Measurements from ENCODE around the gene HNRNPLL. TPM values are rescaled to one million over a fixed set of nuclear protein-coding genes. Genes with fewer than 3 reads are reported as not detected.

HNRNPLL gene
- total and polyA plus RNA-seq, 2 of the 13 experiments (the other 11 are each of a cell fraction or from before 2014, with no cell fraction given), result 49.4 to 103 TPM

- TF ChIP-seq THAP11 (CRISPR knock-in tag; IDR thresholded peaks at IDR 0.05) (peak; percentile 70), AHR (CRISPR knock-in tag; IDR thresholded peaks at IDR 0.05) (no peak), ZNF761 (CRISPR knock-in tag; conservative IDR thresholded peaks at IDR 0.05) (no peak), ATF3 (CRISPR knock-in tag; IDR thresholded peaks at IDR 0.05) (no peak), ZBTB37 (CRISPR knock-in tag; IDR thresholded peaks at IDR 0.05) (no peak), PREB (CRISPR knock-in tag; IDR thresholded peaks at IDR 0.05) (no peak), REL (CRISPR knock-in tag; conservative IDR thresholded peaks at IDR 0.05) (no peak), SNRNP70 (IDR thresholded peaks at IDR 0.05; ENCODE audit: low read depth, low read length) (no peak), ZNF468 (CRISPR knock-in tag; IDR thresholded peaks at IDR 0.05) (no peak), TFDP2 (CRISPR knock-in tag; IDR thresholded peaks at IDR 0.05) (no peak), KLF16 (CRISPR knock-in tag; IDR thresholded peaks at IDR 0.05) (peak in 1 of 2 experiments; percentile 55; a peak in 1 of 4 replicates), NCOA2 (CRISPR knock-in tag; IDR thresholded peaks at IDR 0.05) (peak; percentile 92), NRL (CRISPR knock-in tag; IDR thresholded peaks at IDR 0.05; ENCODE audit: borderline replicate concordance) (no peak), RAD51 (IDR thresholded peaks at IDR 0.05; ENCODE audit: borderline replicate concordance) (no peak), ATM (IDR thresholded peaks at IDR 0.05; ENCODE audit: borderline replicate concordance) (no peak), MED13 (CRISPR knock-in tag; IDR thresholded peaks at IDR 0.05) (no peak), E2F5 (CRISPR knock-in tag; conservative IDR thresholded peaks at IDR 0.05) (no peak), ZNF782 (CRISPR knock-in tag; IDR thresholded peaks at IDR 0.05; ENCODE audit: borderline replicate concordance) (no peak), PATZ1 (CRISPR knock-in tag; IDR thresholded peaks at IDR 0.05) (peak; percentile 26; the same call in 1 of the 2 replicates)
Observed at GRCh38 chr2:38599706-38600105, 3.0 kb downstream of the HNRNPLL start (continued).
